Kidney (tissue), 14 donors: Measurements from ENCODE around the gene MEGF8. TPM values are rescaled to one million over a fixed set of nuclear protein-coding genes. Genes with fewer than 3 reads are reported as not detected.

Experiments
- DNase-seq, 5 donors: peaks; one replicate each; pipeline ENCODE4 v3.0.0-alpha.2; 2013 to 2020
- FAIRE-seq: peaks from 2 replicates; lab custom pipeline; 2012; peaks lifted over from hg19 to GRCh38; lab: Jason Lieb, UNC
- H3K27ac ChIP-seq, 2 donors: one replicate each; pipeline ENCODE4 v1.7.0; 2013; ENCODE audit warnings: low read depth in 2 of 2, low read length in 2 of 2, inconsistent platforms in 1 of 2
- H3K27me3 ChIP-seq: one replicate; pipeline ENCODE4 v1.7.1; 2013; ENCODE audit warnings: low read length, inconsistent platforms; ENCODE audit not compliant: control insufficient read depth, insufficient read depth
- H3K36me3 ChIP-seq, 3 donors: one replicate each; pipeline versions ENCODE4 v1.7.0 to v1.7.1; 2013; ENCODE audit warnings: low read length in 3 of 3, control low read depth in 1 of 3, inconsistent platforms in 1 of 3; ENCODE audit not compliant: insufficient read depth in 3 of 3, control insufficient read depth in 2 of 3
- H3K4me1 ChIP-seq, 3 donors: one replicate each; pipeline versions ENCODE4 v1.7.0 to v1.7.1; 2013; ENCODE audit warnings: low read length in 3 of 3, inconsistent platforms in 1 of 3, low read depth in 1 of 3; ENCODE audit not compliant: control insufficient read depth in 2 of 3, insufficient read depth in 2 of 3
- H3K4me3 ChIP-seq, 3 donors: one replicate each; pipeline versions ENCODE4 v1.7.0 to v1.8.1; 2013; ENCODE audit warnings: low read length in 3 of 3, control low read depth in 1 of 3, inconsistent platforms in 1 of 3
- H3K9ac ChIP-seq, 3 donors: one replicate each; pipeline versions ENCODE4 v1.7.0 to v1.7.1; 2013; ENCODE audit warnings: low read length in 3 of 3, control low read depth in 1 of 3, inconsistent platforms in 1 of 3
- H3K9me3 ChIP-seq, 3 donors: one replicate each; pipeline versions ENCODE4 v1.7.0 to v1.7.1; 2013; ENCODE audit warnings: low read length in 3 of 3, control low read depth in 1 of 3, inconsistent platforms in 1 of 3; ENCODE audit not compliant: control insufficient read depth in 2 of 3, insufficient read depth in 1 of 3
- CTCF ChIP-seq: IDR thresholded peaks from 3 replicates; pipeline ENCODE4 v1.5.1; 2012; ENCODE audit warnings: mild to moderate bottlenecking, moderate library complexity, borderline replicate concordance; ENCODE audit not compliant: insufficient read depth; ENCODE audit errors: extremely low read depth
- intact Hi-C: fragments of 100-400 bp; cut with DNase I; formaldehyde crosslinking; loops from one replicate; pipeline ENCODE4 v1.11.1; 2022
- polyA plus RNA-seq: library from polyadenylated mRNA; stranded (reverse); fragments of 350-450 nt; fragmentation: Illumina TruSeq; extraction: RNeasy Lipid Tissue Mini Kit (QIAGEN cat#74804); gene quantifications from one replicate; pipeline ENCODE4 v1.2.3, GENCODE V29; 2014; ENCODE audit warnings: low read depth, low replicate concordance; ENCODE audit not compliant: insufficient read depth
- total RNA-seq: library from RNA; stranded (reverse); fragmentation: NEBNext Ultra II Directional; extraction: Animal tissue kit (Norgen Biotek cat#: 25700); gene quantifications from one replicate; pipeline ENCODE4 v1.2.1, GENCODE V29; 2021
- donor health status: control.
- donor health status: control.
- donor health status: control.
- donor health status: control.
- donor health status: control.
- donor health status: DM: yes; HTN: yes; CAD: no.
- donor health status: Normal renal cell carcinoma (clear cell type).

Gene MEGF8
- total and polyA plus RNA-seq, 2 donors from 2014 or later: 8.7 to 31.6 TPM

- no peak overlapping the region for H3K27ac ChIP-seq
- intact Hi-C loops: no loop called here
- H3K9me3 ChIP-seq: no peaks in the 10 kb centered on the region
- H3K36me3 ChIP-seq: no peaks in the 10 kb centered on the region
- peaks cover 4% of the 10 kb centered on the region for H3K27me3 ChIP-seq
- peak overlapping the region; percentile 59 to 91 (median 73) for H3K4me3 ChIP-seq
- peaks cover 0 to 10% (median 9%) of the 10 kb centered on the region in 3 donors for H3K4me1 ChIP-seq
- peak overlapping the region; percentile 2 to 94 (median 44) for H3K9ac ChIP-seq
- no peak for FAIRE-seq
- DNase-seq: peak in 1 of 5 donors; percentile 74
- no peak for TF ChIP-seq CTCF
Measured at GRCh38 chr19:42325896-42326771, 699 bp downstream of the MEGF8 start.

GRCh38 chr19:42326969-42327368, 1.5 kb downstream of the MEGF8 start:
- DNase-seq: no peak

GRCh38 chr19:42327381-42327780, 1.9 kb downstream of the MEGF8 start:
- no peak for TF ChIP-seq CTCF
- FAIRE-seq: no peak
- no peak overlapping the region for H3K9ac ChIP-seq
- DNase-seq: no peak
- no peak overlapping the region for H3K4me3 ChIP-seq
- H3K4me1 ChIP-seq: peaks cover 0 to 10% (median 9%) of the 10 kb centered on the region in 3 donors
- peaks cover 4% of the 10 kb centered on the region for H3K27me3 ChIP-seq
- H3K9me3 ChIP-seq: no peaks in the 10 kb centered on the region
- no peaks in the 10 kb centered on the region for H3K36me3 ChIP-seq
- no peak overlapping the region for H3K27ac ChIP-seq
- intact Hi-C loops: no loop called here

More at GRCh38 chr19:42326969-42327368, 1.5 kb downstream of the MEGF8 start:
- peak overlapping the region in 1 of 3 donors; percentile 91 for H3K4me3 ChIP-seq
- no peak for FAIRE-seq
- no peak for TF ChIP-seq CTCF
- H3K4me1 ChIP-seq: peaks cover 0 to 10% (median 9%) of the 10 kb centered on the region in 3 donors
- intact Hi-C loops: no loop called here
- H3K27me3 ChIP-seq: peaks cover 4% of the 10 kb centered on the region
- no peaks in the 10 kb centered on the region for H3K9me3 ChIP-seq
- no peaks in the 10 kb centered on the region for H3K36me3 ChIP-seq
- H3K9ac ChIP-seq: peak overlapping the region in 1 of 3 donors; percentile 94
- no peak overlapping the region for H3K27ac ChIP-seq
